Effector CD4-positive, alpha-beta T cell (primary cell): ENCODE results near the gene REEP5.
"Not testable (repeated sequence)": the region's sequence is repeated elsewhere in the genome, so short reads cannot be mapped to it uniquely, and the experiment has no call there.

ENCODE experiments used
- DNase-seq: peaks from one replicate; pipeline ENCODE4 v3.0.0-alpha.2; 2020

The REEP5 gene

DNA sequence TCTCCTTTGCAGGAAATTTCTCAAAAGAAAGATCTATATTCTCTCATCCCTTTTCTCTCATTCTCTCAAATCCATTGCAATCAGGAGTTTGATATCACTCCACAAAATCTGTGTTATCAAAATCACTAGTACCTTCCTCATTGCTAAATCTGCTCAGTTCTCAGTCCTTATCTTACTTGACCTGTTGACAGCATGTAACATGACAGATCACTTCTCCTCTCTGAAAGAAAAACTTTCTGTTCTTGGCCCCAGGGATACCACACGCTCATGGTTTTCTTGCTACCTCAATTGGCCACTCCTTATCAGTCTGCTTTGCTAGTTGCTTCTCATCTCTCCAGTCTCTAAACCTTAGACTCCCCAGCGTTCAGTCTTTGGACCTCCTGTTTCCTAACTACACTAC, 38.8 kb downstream of the REEP5 start:
- no peak for DNase-seq

DNA sequence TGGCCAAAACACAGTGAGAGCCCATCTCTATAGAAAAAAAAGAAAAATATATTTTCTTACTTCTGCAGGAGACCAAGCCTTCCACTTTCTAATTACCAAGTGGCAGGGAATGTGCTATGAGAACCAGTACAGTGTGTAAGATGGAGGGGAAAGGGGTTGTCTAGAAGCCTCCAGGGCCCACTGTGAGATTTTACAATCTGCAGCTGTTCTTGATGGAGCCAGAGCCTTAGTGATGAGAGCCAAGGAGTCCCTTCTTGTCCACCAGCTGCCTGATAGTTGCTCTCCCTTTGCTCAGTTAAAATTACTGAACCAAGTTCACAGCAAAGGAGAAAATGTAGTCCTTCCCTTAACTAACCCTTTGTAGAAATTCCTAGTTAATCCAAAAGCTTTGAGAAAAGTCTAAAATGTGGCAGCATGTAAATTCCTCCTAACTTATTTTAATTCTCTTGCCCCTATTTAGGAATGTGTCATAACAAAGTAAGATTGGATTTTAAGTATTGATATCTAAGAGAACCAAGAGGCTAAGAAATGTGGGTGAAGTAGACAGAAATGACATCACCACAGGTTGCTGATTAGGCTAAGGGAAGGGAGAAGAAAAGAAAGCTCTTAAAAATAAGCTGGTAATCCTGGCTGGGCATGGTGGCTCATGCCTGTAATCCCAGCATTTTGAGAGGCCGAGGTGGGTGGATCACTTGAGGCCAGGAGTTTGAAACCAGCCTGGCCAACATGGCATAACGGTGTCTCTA, 41.6 kb downstream of the REEP5 start:
- DNase-seq: no peak

DNA sequence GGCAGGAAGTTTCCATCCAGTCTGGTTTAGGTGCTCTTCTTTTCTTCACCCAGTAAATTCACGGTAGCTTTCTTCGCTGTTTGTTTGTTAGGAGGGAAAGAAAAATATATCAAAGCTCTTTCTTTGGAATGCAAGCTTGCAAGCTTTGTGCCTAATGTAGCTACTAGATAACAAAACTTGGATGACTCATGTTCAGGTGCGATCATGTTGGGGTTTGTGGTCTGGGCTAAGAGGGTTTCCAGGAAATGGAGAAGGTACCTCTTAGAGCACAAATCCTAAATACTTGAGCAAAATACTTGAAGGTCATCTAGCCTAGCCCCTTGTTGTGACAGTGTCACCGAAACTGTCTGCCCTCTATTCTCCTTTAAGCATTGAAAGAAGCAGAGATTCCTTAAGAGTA, 43.3 kb downstream of the REEP5 start:
- peak; percentile 33 for DNase-seq

DNA sequence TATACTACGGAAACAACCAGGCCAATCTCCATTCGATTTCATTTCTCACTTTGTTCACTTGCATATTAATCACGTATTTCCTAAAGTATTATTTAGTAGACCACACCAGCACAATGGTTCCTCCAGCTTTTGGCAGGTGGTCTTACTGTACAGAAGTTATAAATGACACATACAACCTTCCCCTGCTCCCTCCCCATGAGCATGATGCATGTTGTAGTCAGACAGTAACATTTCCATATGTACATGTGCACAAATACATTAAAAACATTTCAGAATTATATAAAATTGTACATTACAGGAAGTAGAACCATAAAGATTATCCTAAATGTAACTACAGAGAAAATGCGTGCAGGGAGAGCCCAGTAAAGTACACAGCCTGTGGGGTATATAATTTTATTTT, 43.9 kb downstream of the REEP5 start:
- no peak for DNase-seq

DNA sequence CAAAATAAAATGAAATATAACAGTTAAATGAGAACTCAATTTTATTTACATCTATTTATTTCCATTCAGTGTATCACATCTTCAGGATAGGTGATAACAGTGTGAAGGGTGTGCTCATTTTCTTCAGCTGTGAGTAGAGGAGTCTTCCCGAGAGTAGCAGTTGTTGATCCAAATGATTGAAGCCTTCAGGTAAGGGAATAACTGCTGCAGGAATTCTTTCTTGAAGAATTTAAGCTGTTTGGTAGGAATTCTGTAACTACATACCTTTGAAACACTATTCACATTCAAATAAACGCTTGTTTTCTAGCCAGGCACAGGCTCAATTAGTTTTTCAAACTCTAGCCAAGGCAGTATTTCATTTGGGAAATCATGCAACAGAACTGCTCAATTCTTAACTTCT, 45.7 kb downstream of the REEP5 start:
- DNase-seq: no peak

DNA sequence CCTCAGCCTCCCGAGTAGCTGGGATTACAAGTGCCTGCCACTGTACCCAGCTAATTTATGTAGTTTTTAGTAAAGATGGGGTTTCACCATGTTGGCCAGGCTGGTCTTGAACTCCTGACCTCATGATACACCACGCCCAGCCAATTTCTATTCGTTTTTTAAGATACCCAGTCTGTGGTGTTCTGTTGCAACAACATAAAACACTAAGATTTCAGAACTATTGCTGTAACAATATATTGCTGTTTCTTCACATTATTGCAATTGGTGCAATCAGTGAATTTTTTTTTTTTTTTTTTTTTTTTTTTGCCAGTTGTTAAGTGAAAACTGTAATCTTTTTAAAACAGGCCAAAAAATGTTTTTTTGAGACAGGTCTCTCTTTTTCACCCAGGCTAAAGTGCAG, 51.1 kb downstream of the REEP5 start:
- no peak for DNase-seq

DNA sequence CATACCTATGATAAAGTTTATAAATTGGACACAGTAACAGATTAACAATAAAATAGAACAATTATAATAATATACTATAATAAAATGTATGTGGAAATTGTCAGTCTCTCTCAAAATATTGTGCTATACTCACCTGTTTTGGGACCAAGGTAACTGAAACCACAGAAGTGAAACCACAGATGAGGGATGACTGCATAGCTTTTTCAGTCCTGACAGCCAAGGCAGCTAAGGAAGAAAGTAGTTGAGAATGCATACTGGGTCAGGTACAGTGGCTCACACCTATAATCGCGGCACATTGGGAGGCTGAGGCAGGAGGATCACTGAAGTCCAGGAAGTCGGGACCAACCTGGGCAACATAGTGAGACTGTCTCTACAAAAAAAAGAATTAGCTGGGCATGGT, 52.1 kb downstream of the REEP5 start:
- DNase-seq: no peak

DNA sequence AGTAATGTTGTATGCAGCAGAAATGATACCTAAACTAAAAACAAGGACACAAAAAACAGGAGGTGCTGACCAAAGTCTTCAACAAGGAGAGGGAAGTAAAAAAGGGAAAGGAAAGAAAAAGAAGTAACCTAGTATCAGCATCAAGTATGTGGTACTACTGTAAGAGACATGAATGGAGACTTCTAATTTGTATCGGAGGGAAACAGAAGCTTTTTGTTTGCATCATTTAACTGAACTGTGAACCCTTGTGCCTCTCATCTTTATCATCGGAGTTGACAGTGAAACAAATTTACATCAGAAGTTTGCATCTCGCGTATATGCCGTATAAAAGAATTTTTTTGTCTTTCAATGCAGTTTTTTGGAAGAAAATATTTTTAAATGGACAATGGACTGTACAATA, 54.6 kb downstream of the REEP5 start:
- no peak for DNase-seq

DNA sequence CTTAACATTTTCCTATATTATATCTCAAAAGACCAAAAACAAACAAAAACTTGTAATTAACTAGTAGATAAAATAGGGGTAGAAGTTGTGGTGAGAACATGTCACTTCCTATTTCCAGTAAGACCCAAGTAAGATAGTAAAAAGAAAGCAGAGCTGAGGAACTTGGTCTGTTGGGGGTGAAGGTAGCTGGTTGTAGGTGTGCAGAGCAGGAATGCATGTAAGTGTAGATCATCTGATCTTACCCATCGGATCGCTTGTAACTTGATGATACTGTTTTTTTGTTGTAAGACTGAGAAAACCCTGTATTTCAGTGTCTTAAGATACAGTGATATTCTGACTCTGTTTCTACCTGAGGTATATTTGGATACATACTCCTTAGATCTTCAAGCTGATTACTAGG, 55.3 kb downstream of the REEP5 start:
- DNase-seq: no peak

DNA sequence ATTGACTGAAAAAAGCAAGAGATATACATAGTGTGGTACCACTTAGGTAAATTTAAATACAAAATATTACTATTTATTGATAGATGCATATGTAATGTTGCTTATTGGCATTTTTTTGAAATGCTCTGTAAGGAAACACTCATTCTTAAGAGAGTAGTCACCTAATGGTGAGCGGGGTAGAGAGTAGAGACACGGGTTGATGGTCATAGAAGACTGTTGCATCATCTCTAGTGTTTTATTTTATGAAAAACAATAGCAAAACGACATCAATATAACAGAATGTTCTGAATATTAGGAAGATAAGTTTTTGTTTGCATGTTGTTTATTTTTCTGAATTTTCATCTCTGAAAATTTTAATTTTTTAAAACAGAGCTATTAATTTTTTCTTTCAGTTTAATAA, 56.9 kb downstream of the REEP5 start:
- DNase-seq: no peak

DNA sequence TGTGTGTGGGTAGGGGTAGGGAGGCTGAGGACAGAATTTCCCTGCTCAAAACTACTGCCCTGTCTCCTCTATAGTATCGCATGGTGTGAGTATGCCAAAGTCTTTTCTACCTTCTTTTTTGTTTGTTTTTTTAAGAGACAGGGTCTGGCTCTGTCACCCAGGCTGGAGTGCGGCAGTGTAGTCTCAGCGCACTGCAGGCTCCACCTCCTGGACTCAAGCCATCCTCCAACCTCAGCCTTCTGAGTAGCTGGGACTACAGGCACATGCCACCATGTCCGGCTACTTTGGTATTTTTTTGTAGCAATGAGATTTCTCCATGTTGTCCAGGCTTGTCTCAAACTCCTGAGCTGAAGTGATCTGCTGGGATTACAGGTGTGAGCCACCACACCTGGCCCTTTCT, 58.5 kb downstream of the REEP5 start:
- DNase-seq: no peak

DNA sequence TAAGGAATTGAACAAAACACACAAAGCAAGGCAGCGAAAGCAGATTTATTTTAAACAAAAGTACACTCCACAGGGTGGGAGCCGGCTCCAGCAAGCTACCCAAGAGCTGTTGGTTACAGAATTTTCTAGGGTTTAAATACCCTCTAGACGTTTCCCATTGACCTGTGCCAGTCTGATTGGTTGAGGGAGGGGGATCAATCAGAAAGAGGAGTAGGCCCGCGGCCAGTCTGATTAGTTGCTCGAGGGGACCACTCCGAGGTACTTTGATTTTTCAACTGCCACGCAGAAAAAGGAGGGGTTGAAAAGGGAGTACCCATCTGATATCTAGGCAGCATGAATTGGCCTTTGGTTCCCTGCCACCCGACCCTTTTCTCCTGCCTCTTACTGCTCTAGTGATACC, 59.9 kb downstream of the REEP5 start:
- DNase-seq: no peak

DNA sequence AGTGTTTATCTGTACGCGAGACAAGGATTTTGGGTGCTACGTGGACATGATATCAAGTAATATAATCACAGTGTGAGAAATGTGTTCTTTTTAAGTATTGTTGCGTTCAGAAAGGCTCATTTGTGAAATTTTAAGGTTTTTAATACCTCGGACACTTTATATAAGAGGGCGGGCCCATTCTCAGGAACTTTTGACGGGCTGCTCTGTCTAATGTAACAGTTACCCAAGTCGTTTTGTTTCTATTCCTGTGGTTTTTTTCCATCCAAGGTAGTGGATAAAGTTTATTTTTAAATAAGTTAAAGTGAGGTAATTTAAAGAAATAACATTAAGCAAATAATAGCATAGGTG, 60.4 kb downstream of the REEP5 start:
- DNase-seq: no peak

DNA sequence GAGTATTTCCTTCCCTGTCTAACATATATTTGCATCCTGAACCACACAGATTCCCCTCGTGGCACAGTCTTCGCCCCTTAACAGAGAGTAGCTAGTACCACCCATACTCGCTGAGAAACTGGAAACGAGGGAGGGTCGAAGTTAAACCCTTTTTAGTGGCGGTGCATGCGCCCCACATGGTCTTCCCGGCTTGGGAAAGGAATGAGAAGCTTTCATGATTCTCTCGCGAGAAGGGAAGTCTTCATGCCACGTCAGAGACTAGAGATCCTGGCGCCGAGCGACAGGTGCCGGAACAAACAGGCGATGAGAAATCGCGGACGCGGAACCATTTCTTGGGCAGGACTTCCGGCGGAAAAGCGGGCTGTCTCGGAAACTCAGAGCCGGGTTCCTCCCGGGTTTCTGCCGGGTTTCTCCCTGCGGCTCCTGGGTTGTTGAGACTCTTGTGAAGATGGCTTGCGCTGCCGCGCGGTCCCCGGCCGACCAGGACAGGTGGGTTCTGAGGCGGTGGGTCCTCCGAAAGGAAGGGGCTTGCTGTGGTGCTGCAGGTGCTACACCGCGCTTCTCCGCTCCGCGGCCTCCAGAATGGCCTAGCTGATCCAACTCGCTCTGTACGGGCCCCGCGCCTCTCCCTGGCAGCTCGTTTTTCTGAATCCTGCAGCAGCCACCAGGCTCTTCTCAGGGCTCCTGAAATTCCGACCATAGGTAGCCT, 60.9 kb downstream of the REEP5 start, which contains the start of gene SRP19:
Gene SRP19 (plus strand): TSS at position 359 of the 709 bp plus-strand sequence. CDS start 90 bp downstream, at position 449.
- peak; percentile 88 for DNase-seq

DNA sequence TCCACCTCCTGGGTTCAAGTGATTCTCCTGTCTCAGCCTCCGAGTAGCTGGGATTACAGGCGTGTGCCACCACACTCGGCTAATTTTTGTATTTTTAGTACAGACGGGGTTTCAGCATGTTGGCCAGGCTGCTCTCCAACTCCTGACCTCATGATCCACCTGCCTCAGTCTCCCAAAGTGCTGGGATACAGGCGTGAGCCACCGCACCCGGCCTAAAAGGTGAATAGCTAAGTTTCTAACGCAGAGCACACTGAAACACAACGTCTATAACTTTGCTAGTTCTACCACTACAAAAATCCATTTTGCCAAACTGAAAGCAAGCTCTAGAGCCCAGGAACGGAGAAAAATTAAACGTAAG, 61.5 kb downstream of the REEP5 start:
- DNase-seq: not testable (repeated sequence)

DNA sequence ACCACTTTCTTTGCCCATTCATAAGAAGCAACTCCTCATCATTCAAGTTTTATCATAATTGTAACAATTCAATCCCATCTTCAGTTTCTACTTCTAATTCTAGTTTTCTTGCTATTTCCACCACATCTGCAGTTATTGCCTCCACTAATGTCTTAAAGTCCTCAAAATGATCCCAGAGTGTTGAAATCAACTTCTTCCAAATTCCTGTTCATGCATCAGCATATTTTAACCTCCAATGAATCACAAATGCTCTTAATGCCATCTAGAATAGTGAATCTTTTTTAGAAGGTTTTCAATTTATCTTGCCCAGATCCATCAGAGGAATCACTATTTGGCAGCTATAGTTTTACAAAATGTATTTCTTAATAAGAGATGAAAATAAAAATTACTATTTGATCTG, 64.2 kb downstream of the REEP5 start:
- DNase-seq: no peak

DNA sequence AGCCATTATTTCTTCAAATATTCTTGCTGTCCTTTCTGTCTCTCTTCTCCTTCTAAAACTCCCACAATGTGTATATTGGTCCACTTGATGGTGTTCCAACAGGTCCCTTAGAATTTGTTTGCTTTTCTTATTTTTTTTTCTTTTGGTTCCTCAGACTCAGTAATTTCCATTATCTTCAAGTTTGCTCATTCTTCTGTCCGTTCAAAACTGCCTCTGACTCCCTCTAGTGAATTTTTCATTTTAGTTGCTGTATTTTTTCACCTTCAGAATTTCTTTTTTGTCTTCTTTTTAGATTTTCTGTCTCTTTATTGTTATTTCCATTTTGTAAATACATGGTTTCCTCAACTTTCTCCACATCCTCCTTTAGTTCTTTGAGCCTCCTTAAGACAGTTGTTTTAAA, 67.4 kb downstream of the REEP5 start:
- no peak for DNase-seq

DNA sequence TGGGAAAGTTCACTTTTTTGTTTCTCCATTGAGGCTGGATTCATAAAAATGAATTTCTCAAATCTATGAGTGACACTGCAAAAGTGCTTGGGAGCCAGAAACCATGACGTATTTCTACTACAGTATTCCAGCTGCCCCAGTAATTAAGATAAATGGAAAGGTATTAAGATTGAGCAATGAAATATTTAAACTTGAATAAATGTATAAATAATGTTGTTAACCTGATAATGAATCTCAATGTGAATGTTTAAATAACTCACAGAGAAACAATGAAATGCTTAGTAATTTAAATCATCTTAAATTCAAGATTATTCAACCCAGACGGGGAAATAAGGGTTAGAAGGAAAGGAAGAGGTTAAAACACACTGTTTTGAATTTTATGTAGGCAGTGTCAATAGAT, 72.1 kb downstream of the REEP5 start:
- no peak for DNase-seq

DNA sequence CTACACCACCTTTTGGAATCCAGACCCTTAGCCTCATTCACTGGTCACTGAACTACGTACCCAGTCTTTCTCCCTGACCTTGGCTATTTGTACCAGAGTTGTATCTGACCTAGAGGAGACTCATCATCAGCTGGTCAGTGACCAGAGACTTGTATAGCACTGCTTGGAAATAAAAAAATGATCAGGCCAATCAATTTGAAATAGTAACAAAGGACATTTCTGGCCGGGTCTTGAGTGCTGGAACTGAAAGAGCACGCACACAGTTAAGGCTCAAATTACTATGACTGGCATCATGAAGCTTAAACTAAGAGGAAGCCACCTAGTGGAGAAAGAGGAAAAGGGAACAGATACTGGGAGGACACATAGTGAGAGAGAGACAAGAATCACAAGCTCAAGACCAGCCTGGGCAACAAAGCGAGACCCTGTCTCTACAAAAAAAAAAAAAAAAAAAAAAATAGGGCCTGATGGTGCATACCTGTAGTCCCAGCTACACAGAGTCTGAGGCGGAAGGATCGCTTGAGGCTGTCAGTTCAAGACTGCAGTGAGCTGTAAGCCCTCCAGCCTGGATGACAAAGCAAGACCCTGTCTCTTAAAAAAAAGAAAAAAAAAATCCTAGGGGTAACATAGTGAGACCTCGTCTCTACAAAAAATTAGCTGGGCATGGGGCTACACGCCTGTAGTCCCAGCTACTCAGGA, 73.8 kb downstream of the REEP5 start:
- no peak for DNase-seq

DNA sequence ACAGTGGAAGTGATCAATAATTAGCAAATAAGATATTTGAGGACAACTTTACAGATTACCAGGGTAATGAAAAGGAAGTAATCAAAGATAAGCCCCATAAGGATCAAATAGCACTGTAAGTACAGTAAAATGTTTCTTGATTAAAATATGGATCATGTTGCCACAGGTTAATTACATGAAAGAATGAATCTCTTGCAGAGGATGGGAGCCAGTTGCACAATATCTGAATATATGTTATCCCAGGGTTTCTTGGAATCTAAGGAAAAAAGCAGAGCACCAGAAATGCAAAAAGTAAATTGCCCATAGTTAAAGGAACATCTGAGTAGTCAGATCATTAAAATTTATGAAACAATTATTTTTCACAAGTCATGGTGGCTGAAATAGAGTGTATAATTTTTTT, 74.7 kb downstream of the REEP5 start:
- no peak for DNase-seq

DNA sequence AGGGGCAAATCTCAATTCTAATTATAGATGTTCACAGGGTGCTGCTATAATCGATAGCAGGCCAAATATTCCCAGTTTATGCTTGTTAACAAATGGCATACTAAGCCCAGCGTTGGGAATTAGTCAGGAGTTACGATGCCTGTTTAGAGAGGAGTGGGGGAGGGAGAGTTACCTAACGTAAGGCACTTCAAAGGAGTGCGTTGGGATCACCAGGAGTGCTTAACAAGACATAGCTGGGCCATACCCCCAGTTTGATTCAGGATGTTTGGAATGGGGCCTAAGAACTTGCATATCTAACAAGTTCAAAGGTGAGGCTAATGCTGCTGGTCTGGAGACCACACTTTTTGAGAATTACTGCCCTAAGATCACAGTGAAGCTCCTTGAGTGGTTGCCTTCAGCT, 75.5 kb downstream of the REEP5 start:
- no peak for DNase-seq

DNA sequence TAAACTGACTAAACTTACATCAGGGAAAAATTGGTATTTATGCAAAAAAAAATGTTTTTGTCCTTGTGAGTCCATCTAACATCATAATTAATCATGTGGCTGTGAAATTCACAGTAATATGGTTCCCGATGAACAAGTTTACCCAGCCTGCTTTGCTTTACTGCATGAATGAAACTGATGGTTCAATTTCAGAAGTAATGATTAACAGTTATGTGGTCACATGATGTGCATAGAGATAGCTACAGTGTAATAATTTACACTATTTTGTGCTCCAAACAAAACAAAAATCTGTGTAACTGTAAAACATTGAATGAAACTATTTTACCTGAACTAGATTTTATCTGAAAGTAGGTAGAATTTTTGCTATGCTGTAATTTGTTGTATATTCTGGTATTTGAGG, 77.5 kb downstream of the REEP5 start:
- DNase-seq: no peak

DNA sequence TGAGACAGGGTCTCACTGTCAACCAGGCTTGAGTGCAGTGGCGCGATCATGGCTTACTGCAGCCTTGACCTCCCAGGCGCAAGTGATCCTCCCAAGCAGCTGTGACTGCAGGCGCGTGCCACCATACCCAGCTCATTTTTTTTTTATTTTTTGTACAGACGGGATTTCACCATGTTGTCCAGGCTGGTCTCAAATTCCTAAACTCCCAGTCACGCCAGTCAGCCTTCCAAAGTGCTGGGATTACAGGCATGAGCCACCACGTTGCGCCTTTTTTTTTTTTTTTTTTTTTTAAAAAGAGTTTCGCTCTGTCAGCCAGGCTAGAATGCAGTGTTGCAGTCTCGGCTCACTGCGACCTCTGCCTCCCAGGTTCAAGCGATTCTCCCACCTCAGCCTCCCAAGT, 88.1 kb downstream of the REEP5 start:
- no peak for DNase-seq

DNA sequence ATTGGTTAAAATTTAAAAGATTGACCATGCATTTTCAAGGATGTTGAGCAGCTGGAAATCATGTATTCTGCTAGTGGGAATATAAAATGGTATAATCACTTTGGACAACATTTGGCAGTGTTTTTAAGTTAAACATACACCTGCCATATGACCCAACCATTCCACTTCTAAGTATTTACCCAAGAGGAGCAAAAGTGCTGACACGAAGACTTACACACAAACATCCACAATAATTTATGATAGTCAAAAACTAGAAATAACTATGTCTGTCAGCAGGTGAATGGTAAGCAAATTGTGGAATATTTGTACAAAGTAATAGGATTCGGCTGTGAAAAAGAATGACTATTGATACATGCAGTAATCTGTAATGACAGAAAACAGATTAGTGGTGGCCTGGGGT, 91.6 kb downstream of the REEP5 start:
- DNase-seq: no peak
